ENCODE data around the gene TXNDC8. TPM values are rescaled to one million over a fixed set of nuclear protein-coding genes. Genes with fewer than 3 reads are reported as not detected.

The TXNDC8 gene
- total RNA-seq, 4 donors from 2014 or later: not detected

DNA sequence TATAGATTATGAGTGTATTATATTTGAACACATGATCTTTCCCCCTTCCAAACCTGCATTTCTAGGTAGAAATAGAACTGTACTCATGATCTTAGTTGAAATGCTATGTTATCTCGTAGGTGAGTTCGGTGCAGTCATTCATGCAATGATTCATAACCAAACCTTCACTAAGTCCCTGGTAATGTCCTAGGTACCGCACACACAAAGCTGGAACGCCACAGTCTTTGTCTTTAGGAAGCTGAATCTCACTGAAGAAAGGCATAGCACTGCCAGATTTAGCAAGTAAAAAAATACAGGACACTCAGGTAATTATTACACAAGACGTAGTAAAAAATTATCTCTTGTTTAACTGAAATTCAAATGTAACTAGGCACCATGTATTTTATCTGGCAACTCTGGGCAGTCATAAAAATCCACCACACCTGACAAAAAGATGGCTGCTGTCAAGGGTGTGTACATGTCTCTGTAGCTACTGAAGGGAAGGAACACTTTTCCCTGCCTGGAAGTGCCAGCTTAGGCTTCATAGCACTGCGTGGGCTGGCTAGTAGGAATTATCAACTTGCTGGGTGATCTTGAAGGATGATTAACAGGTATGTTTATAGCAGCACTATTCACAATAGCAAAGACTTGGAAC, 53.3 kb downstream of the TXNDC8 start:
- intact Hi-C loops (cut with DNase I): no loop called here
- no peak overlapping the region for H3K27ac ChIP-seq (replicated peaks in 1 of 4)
- no peak for DNase-seq (ENCODE audit: extremely low spot score)
- no peaks in the 10 kb centered on the region for H3K27me3 ChIP-seq
- H3K9me3 ChIP-seq: no peaks in the 10 kb centered on the region
- no peaks in the 10 kb centered on the region for H3K4me1 ChIP-seq
- H3K4me3 ChIP-seq: no peak overlapping the region
- no peaks in the 10 kb centered on the region for H3K36me3 ChIP-seq
- TF ChIP-seq POLR2A (IDR thresholded peaks at IDR 0.05; ENCODE audit: low read depth): no peak
- TF ChIP-seq, protein P1, sequence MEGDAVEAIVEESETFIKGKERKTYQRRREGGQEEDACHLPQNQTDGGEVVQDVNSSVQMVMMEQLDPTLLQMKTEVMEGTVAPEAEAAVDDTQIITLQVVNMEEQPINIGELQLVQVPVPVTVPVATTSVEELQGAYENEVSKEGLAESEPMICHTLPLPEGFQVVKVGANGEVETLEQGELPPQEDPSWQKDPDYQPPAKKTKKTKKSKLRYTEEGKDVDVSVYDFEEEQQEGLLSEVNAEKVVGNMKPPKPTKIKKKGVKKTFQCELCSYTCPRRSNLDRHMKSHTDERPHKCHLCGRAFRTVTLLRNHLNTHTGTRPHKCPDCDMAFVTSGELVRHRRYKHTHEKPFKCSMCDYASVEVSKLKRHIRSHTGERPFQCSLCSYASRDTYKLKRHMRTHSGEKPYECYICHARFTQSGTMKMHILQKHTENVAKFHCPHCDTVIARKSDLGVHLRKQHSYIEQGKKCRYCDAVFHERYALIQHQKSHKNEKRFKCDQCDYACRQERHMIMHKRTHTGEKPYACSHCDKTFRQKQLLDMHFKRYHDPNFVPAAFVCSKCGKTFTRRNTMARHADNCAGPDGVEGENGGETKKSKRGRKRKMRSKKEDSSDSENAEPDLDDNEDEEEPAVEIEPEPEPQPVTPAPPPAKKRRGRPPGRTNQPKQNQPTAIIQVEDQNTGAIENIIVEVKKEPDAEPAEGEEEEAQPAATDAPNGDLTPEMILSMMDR (IDR thresholded peaks at IDR 0.05): no peak
- TF ChIP-seq EP300 (IDR thresholded peaks at IDR 0.05): no peak
- no peak for TF ChIP-seq POLR2AphosphoS5 (IDR thresholded peaks at IDR 0.05)
- WGBS: 79% methylated on average over 6 of the region's 6 CpGs

DNA sequence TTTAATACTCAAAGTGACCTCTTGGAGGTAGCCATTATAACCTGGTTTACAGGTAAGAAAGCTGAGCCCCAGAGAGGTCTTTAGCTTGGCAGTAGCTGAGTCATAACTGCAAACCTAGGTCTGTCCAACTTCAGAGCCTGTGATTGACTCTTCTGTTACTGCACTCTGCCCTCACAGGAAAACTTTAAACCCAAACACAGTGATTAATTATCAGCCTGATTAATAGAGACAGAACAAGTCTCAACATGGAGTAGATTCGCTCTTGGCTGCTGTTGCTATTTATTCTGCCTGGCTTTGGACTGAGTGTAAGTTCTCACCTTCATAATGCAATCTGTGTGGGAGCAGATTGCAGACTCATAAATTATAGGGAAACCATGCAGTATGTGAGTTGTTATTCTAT, 53.9 kb downstream of the TXNDC8 start:
- no peak overlapping the region for H3K27ac ChIP-seq (replicated peaks in 1 of 4)
- TF ChIP-seq POLR2AphosphoS5 (IDR thresholded peaks at IDR 0.05) (no peak), EP300 (IDR thresholded peaks at IDR 0.05) (no peak), POLR2A (IDR thresholded peaks at IDR 0.05; ENCODE audit: low read depth) (no peak)
- TF ChIP-seq, protein P1 (IDR thresholded peaks at IDR 0.05): no peak
- no peak for DNase-seq (ENCODE audit: extremely low spot score)

DNA sequence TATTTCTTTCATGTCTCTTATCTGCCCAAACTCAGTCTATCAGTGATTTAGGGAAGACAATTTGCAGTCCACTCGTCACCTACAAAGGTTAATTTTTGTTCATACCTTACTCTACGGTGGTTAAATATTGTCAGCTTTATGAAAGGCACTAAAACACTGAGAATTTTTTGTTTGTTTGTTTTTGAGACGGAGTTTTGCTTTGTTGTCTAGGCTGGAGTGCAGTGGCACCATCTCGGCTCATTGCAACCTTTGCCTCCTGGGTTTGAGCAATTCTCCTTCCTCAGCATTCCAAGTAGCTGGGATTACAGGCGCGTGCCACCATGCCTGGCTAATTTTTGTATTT, 55.0 kb downstream of the TXNDC8 start:
- no peaks in the 10 kb centered on the region for H3K9me3 ChIP-seq
- no peaks in the 10 kb centered on the region for H3K4me1 ChIP-seq
- no peaks in the 10 kb centered on the region for H3K36me3 ChIP-seq
- DNase-seq (ENCODE audit: extremely low spot score): no peak
- no peaks in the 10 kb centered on the region for H3K27me3 ChIP-seq
- no peak overlapping the region for H3K27ac ChIP-seq (replicated peaks in 1 of 4)
- no peak overlapping the region for H3K4me3 ChIP-seq
- intact Hi-C loops (cut with DNase I): no loop called here
- 89% methylated on average over 6 of the region's 6 CpGs for WGBS
- TF ChIP-seq POLR2A (IDR thresholded peaks at IDR 0.05; ENCODE audit: low read depth) (no peak), EP300 (IDR thresholded peaks at IDR 0.05) (no peak), POLR2AphosphoS5 (IDR thresholded peaks at IDR 0.05) (no peak)
- TF ChIP-seq, protein P1 (IDR thresholded peaks at IDR 0.05): no peak

More for the DNA sequence above, 53.9 kb downstream of the TXNDC8 start:
- no peaks in the 10 kb centered on the region for H3K9me3 ChIP-seq
- 50% methylated on average over 1 of the region's 1 CpG for WGBS
- no peaks in the 10 kb centered on the region for H3K27me3 ChIP-seq
- H3K4me3 ChIP-seq: no peak overlapping the region
- intact Hi-C loops (cut with DNase I): no loop called here
- H3K36me3 ChIP-seq: no peaks in the 10 kb centered on the region
- H3K4me1 ChIP-seq: no peaks in the 10 kb centered on the region

DNA sequence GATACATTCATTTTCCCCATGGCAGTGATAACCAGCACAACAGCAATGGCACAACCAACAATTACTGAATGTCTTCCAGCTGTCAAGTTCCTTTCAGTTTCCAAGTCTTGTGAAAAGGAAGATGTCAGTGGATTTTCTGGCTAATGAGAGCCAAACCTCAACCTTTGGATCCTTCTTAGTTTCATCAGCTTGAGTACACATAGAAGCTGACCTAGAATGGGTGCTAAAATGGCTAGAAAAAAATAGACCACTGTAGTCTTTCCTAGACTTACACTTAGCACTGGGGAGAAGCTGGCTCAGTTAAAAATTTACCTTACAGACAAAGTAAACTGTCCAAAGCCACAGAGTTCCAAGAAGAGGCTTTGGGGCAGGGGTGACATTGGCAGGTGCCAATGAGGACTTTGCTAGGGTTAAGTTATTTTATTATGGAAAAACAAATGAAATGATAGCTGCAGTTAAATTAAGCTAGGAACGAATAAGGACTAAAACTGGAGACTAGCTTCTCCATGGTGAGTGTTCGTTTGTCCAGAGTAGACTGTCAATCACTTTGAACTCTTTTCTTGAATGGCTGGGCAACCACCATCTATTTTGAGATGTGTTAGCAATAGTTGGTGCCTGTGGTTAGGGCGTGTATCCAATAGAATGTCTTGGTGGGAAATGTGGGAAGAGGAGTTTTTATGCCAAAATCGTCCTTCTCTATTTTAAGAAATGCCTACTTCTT, 55.5 kb downstream of the TXNDC8 start:
- Histone ChIP-seq H3K36me3 (no peaks in the 10 kb centered on the region), H3K27ac (replicated peaks in 1 of 4) (no peak overlapping the region), H3K27me3 (no peaks in the 10 kb centered on the region), H3K9me3 (no peaks in the 10 kb centered on the region), H3K4me3 (no peak overlapping the region), H3K4me1 (no peaks in the 10 kb centered on the region)
- intact Hi-C loops (cut with DNase I): no loop called here
- 72% methylated on average over 4 of the region's 4 CpGs for WGBS
- no peak for DNase-seq (ENCODE audit: extremely low spot score)
- no peak for TF ChIP-seq POLR2A (IDR thresholded peaks at IDR 0.05; ENCODE audit: low read depth)
- TF ChIP-seq, protein P1 (IDR thresholded peaks at IDR 0.05): no peak
- TF ChIP-seq POLR2AphosphoS5 (IDR thresholded peaks at IDR 0.05): no peak
- TF ChIP-seq EP300 (IDR thresholded peaks at IDR 0.05): no peak

All from esophagus muscularis mucosa (tissue), 4 donors.